Smooth muscle cell of the brain vasculature (primary cell): ENCODE results near the gene CROCC.

Experiments
- DNase-seq: peaks from one replicate; pipeline ENCODE4 v3.0.0-alpha.2; 2012; ENCODE audit warnings: low read depth, low spot score

The CROCC gene

DNA sequence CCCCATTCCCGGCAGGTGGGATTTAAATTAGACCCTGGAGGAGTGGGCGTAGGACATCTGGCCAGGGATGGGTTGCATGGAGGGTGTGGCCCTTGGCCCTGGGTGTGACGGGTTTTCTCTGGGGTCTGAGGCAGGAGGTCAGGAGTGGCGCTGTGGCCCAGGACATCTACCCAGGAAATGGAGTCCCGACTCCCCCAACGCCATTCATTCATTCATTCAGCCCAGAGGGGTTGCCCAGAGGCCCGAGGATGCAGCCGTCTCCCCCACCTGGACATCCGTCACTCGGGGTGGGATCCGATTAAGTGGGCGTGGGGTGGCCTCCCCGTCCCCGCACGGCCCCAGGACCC is 89.3 kb downstream of the CROCC start:
- DNase-seq, result no peak

DNA sequence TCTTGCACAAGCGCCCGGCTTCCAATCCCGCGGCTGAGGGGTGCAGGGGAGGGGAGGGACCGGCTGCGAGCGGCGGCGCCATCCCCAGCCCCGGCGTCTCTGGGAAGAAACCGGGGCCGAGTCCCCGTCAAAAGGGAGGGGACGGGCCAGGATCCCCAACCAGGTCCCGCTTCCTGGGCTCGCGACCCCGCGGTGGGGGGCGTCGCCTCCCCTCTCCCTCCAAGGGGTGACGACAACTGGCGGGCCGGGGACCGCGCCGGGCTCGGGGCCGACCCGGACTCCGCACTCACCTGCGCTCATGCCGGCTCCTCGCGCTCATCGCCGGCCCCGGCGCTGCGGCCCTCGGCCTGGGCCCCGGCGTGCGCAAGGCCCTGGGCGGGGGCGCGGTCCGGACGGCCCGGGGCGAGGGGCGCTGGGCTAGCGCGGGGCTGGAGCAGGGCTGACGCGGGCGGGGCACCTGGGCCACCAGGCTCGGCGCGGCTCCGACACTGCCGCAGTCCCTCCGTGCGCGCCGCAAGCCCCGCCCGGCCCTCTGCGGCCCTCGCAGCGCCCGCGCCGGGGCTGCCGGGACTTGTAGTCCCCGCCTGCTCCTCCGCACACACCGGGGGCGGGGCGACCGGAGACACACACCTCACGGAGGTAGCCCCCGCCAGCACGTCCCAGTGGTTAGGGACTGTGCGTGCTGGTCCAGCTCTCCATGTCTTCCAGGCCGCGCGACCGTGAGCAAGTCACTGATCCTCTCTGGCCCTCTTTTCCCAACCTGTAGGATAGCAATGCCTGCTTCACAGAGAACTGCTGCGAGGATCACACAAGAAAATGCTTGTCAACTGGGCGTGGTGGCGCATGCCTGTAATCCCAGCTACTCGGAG is 89.9 kb downstream of the CROCC start, which contains the start of gene ATP13A2:
Gene ATP13A2 (minus strand): TSS at position 490 of the 869 bp plus-strand sequence. CDS start 190 bp downstream, at position 300.
- DNase-seq, result no peak

GRCh38 chr1:17012775-17013490 is 91.2 kb downstream of the CROCC start:
- DNase-seq, result peak; percentile 49

GRCh38 chr1:17013491-17014320 is 92.0 kb downstream of the CROCC start:
- DNase-seq, result no peak

DNA sequence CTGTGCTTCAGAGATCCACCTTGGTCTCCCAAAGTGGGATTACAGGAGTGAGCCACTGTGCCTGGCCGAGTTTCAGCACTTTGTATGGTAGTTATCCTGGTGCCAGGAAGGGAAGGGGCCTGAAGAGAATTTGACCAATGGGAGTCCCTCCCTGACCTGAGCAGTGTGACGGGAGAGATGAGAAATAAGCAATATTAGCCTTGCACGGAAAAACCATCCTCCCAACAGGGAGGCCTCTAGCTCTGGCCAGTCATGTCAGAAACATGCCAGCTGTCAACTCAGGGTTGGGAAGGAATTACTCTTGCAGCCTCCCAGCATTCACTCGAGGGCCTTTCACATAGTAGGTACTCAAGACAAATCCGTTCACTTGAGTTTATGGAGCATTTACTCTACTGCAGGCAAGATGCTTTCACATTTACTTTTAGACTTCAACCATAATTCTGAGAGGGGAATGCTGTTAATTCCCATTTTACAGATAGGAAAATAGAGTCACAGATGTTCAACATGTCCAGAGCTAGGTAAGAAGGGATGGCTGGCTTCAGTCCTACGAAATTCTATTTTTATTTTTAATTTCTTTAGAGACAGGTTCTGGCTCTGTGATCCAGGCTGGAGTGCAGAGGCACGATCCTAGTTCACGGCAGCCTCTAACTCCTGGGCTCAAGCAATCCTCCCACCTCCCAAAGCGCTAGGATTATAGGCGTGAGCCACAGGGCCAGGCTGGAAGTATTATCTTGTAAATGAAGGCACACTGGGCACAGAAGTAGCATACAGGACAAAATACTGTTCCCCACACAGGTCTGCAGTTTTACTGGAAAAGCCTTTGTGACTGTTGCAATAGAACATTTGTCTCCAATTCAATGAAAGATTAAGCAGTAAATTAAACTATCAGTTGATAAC is 93.2 kb downstream of the CROCC start:
- no peak for DNase-seq

DNA sequence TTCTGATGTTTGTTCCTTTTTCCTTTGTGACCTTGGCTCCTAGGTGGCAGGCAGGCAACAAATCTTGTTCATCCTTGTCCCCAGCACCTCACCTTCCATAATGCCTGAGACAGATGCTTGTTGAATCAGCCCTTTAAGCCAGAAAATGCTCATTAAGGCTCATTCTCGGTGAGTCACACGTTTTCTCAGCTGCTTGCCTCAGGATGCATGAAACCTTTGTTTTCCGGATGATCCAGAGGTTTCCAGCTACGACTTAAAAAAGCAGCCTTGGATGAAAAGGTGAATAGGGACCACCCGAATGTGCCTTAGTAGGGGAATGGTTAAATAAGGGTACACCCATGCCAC is 94.6 kb downstream of the CROCC start:
- DNase-seq, result no peak

DNA sequence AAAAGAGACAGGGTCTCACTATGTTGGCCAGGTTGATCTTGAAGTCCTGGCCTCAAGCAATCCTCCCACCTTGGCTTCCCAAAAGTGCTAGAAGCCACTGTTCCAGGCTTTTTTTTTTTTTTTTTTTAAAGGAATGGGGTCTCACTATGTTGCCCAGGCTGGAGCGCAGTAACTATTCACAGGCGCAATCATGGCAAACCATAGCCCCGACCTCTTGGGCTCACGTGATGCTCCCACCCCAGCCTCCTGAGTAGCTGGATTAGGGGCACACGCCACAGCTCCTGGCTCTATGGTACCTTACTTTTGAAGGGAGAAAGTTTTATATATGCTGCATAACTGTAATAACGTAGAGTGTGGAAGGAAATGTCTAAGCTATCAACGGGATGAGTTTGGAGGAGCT is 95.7 kb downstream of the CROCC start:
- no peak for DNase-seq

DNA sequence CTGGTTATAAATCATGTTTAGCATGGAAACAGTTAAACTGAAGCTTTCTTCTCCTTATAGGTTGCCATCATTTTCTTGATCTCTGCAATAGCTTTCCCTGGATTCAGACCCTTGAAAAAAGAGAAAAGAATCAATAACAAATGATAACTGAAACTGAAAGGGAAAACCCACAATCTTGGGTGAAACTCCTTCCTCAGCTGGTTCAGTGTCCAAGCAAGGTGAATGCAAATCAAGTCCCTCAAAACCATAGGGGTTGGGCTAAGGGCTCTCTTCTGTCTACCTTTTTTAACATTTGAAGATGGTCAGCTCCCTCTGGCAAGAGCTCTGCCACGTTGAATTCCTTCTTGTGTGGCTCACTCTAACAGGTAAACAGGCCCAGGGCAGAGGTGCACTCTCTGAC is 97.1 kb downstream of the CROCC start:
- DNase-seq, result no peak

GRCh38 chr1:17020502-17020901 is 98.8 kb downstream of the CROCC start:
- no peak for DNase-seq

GRCh38 chr1:17021896-17022295 is 100.2 kb downstream of the CROCC start:
- DNase-seq, result no peak
